GM21528 (cell line): Measurements from ENCODE around the gene EFCAB14.
"Not testable (repeated sequence)": the region's sequence is repeated elsewhere in the genome, so short reads cannot be mapped to it uniquely, and the experiment has no call there.

Experiments
- ATAC-seq: cut with Tn5 transposase; IDR thresholded peaks from one replicate; pipeline ENCODE4 v1.9.1; 2021; ENCODE audit warnings: mild to moderate bottlenecking, moderate library complexity; ENCODE audit not compliant: unreplicated experiment, low FRiP score

The EFCAB14 gene

GRCh38 chr1:46657775-46658174 lies 61.1 kb downstream of the EFCAB14 start:
- ATAC-seq: no peak

- ATAC-seq: no peak
Observed at GRCh38 chr1:46656643-46657042, 62.3 kb downstream of the EFCAB14 start.

- ATAC-seq: no peak
Observed at GRCh38 chr1:46655848-46656247, 63.1 kb downstream of the EFCAB14 start.

- not testable (repeated sequence) for ATAC-seq
Observed at GRCh38 chr1:46654698-46655097, 64.2 kb downstream of the EFCAB14 start.

- ATAC-seq: no peak
Observed at GRCh38 chr1:46654012-46654411, 64.9 kb downstream of the EFCAB14 start.

GRCh38 chr1:46653405-46653958 lies 65.4 kb downstream of the EFCAB14 start:
- ATAC-seq: no peak

- ATAC-seq: no peak
Observed at GRCh38 chr1:46652321-46653100, 66.4 kb downstream of the EFCAB14 start.

DNA sequence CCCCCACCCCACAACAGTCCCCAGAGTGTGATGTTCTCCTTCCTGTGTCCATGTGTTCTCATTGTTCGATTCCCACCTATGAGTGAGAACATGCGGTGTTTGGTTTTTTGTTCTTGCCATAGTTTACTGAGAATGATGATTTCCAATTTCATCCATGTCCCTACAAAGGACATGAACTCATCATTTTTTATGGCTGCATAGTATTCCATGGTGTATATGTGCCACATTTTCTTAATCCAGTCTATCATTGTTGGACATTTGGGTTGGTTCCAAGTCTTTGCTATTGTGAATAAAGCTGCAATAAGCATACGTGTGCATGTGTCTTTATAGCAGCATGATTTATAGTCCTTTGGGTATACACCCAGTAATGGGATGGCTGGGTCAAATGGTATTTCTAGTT lies 67.8 kb downstream of the EFCAB14 start:
- not testable (repeated sequence) for ATAC-seq

GRCh38 chr1:46650491-46650890 lies 68.4 kb downstream of the EFCAB14 start:
- no peak for ATAC-seq

- no peak for ATAC-seq
Observed at GRCh38 chr1:46649764-46650163, 69.2 kb downstream of the EFCAB14 start.

DNA sequence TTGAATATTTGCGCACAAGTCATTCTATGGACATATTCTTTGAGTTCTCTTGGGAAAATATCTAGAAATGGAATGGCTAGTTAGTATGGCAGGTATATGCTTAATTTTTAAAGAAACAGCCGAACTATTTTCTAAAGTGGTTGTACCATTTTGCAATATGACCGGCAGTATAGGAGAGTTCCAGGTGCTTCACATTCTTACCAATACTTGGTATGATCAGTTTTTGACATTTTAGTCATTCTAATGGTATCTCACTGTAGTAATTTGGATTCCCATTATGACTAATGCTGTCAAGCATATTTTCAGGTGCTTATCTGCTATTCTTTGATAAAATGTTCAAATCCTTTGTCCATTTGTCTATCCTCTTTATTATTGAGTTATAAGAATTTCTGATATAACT lies 71.3 kb downstream of the EFCAB14 start:
- ATAC-seq: no peak

DNA sequence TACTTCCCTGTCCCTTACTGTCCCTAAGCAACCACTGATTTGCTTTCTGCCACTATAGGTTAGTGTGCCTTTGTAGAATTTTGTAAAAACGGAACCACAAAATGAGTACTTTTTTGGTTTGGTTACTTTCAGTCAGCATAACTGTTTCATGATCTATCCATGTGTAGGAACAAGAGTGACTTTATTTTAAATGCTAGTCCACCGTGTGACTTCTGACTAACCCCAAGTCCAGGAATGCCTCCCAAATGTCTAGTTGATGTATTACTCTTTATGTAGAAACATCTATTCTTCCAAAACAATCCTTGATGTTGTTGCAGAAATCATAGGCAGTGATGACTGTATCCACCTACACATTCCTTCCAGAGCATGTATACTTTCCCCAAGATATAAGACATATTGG lies 72.1 kb downstream of the EFCAB14 start:
- no peak for ATAC-seq

GRCh38 chr1:46646331-46646730 lies 72.6 kb downstream of the EFCAB14 start:
- ATAC-seq: no peak

DNA sequence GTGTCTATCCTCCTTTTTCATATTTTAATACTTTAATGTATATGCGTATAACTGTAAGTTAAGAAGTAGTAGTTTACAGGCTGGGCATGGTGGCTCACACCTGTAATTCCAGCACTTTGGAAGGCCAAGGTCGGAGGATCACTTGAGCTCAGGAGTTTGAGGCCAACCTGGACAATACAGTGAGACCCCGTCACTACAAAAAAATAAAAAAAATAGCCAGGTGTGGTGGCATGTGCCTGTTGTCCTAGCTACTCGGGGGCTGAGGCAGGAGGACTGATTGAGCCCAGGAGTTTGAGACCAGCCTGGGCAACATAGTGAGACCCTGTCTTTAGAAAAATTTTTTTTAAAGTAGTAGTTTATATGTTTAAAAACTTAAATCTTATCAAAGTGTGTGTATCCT lies 73.1 kb downstream of the EFCAB14 start:
- no peak for ATAC-seq

DNA sequence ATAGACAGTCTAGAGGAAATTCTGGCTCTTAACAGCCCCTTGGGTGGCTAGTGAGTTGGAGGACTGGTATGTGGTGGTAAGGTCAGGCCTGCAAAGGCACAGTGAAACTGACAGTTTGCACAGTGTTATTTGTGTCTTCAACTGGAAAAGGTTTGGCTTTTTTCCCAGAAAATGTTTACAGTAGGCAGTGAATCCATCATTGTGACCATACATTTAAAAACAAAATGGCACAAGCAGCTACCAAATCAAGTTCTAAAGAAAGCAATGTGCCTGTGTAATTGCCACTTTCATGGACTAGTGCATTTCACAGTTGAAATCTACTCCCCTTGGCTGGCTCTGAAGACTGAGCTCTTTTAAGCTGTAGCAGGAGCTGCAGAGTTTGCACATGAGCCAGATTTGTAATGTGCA lies 75.5 kb downstream of the EFCAB14 start:
- ATAC-seq: no peak

- ATAC-seq: no peak
Observed at GRCh38 chr1:46642115-46642680, 76.7 kb downstream of the EFCAB14 start.

GRCh38 chr1:46639547-46639946 lies 79.4 kb downstream of the EFCAB14 start:
- ATAC-seq: no peak

DNA sequence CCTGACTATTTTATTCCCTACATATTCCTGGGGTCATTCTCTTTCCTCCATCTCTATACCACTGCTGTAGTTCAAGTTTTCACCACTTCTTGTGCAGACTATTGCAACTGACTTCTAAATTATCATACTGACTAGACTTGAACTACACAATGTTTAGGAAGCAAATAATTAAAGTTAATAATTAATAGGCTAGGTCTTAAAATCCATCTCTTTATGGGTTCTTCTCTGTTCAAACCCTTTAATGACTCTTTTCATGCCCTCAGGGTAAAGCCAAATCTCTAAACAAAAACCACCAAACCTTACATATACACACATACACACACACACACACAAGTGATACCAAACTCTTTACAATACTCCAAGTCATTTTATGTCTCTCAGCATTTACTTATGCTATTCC lies 80.0 kb downstream of the EFCAB14 start:
- ATAC-seq: no peak

GRCh38 chr1:46637444-46638083 lies 81.3 kb downstream of the EFCAB14 start:
- ATAC-seq: no peak

DNA sequence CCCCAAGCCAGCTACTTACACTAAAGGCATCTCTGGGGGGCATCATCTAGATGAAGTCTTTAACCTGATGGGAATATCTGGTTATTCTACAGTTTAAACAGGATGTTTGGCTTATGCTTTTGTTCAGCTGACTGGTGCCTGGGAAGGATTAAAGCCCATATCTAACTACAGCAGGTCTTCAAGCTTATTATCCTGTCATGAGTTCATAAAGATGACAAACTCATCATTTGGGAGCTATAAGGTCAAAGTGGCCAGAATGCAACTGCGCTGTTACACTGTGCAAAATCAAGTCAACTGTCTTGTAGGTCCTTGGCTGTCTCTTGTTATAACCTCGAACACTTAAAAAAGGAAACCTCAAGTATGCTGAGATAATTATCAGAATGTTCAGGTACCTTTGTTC lies 83.7 kb downstream of the EFCAB14 start:
- ATAC-seq: no peak

- no peak for ATAC-seq
Observed at GRCh38 chr1:46630719-46631118, 88.2 kb downstream of the EFCAB14 start.
